Large intestine (tissue), 3 donors: ENCODE results near the gene SRRM4. TPM values are rescaled to one million over a fixed set of nuclear protein-coding genes. Genes with fewer than 3 reads are reported as not detected.
"Not testable (repeated sequence)": the region's sequence is repeated elsewhere in the genome, so short reads cannot be mapped to it uniquely, and the experiment has no call there.

ENCODE experiments used
- DNase-seq, 2 donors: peaks; one replicate each; pipeline versions ENCODE4 v3.0.0 to v3.0.0-alpha.2; 2013
- H3K27ac ChIP-seq: one replicate; pipeline ENCODE4 v1.5.1; 2013; ENCODE audit warnings: low read length
- H3K27me3 ChIP-seq: 2 replicates; pipeline ENCODE4 v1.6.1; 2013; ENCODE audit warnings: low read length; ENCODE audit not compliant: control insufficient read depth, insufficient read depth
- H3K36me3 ChIP-seq: 2 replicates; pipeline ENCODE4 v1.6.1; 2013; ENCODE audit warnings: low read length; ENCODE audit not compliant: control insufficient read depth, insufficient read depth
- H3K4me1 ChIP-seq: one replicate; pipeline ENCODE4 v1.6.1; 2013; ENCODE audit warnings: low read length; ENCODE audit not compliant: control insufficient read depth, insufficient read depth
- H3K4me3 ChIP-seq: one replicate; pipeline ENCODE4 v1.5.1; 2013; ENCODE audit warnings: low read length
- H3K9me3 ChIP-seq: one replicate; pipeline ENCODE4 v1.6.1; 2013; ENCODE audit warnings: mild to moderate bottlenecking, low read depth, low read length, moderate library complexity; ENCODE audit not compliant: control insufficient read depth
- WGBS: methylation state at CpG from one replicate; pipeline ENCODE4 v1.1.5; 2013; ENCODE audit warnings: low lambda C conversion rate; ENCODE audit not compliant: insufficient coverage; 5-methylcytosine and 5-hydroxymethylcytosine counted together
- polyA plus RNA-seq: library from polyadenylated mRNA; unstranded; fragments of 120-200 nt; gene quantifications from one replicate; pipeline ENCODE4 v1.2.1, GENCODE V29; 2013

SRRM4 gene
- polyA plus RNA-seq, 1 donor: 1.6 TPM

DNA sequence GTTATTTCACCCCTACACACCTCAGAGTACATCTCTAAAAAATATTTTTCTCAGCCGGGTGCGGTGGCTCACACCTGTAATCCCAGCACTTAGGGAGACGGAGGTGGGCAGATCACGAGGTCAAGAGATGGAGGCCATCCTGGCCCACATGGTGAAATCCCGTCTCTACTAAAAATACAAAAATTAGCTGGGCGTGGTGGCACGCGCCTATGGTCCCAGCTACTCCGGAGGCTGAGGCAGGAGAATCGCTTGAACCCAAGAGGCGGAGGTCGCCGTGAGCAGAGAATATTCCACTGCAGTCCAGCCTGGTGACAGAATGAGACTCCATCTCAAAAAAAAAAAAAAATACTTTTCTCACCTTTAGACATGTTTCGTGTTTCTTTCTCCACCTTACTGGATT lies 52.0 kb downstream of the SRRM4 start:
- H3K9me3 ChIP-seq, DNase-seq, H3K36me3 ChIP-seq, H3K4me3 ChIP-seq, H3K4me1 ChIP-seq, H3K27me3 ChIP-seq, H3K27ac ChIP-seq: not testable (repeated sequence)
- 89% methylated on average over 1 of the region's 14 CpGs for WGBS

DNA sequence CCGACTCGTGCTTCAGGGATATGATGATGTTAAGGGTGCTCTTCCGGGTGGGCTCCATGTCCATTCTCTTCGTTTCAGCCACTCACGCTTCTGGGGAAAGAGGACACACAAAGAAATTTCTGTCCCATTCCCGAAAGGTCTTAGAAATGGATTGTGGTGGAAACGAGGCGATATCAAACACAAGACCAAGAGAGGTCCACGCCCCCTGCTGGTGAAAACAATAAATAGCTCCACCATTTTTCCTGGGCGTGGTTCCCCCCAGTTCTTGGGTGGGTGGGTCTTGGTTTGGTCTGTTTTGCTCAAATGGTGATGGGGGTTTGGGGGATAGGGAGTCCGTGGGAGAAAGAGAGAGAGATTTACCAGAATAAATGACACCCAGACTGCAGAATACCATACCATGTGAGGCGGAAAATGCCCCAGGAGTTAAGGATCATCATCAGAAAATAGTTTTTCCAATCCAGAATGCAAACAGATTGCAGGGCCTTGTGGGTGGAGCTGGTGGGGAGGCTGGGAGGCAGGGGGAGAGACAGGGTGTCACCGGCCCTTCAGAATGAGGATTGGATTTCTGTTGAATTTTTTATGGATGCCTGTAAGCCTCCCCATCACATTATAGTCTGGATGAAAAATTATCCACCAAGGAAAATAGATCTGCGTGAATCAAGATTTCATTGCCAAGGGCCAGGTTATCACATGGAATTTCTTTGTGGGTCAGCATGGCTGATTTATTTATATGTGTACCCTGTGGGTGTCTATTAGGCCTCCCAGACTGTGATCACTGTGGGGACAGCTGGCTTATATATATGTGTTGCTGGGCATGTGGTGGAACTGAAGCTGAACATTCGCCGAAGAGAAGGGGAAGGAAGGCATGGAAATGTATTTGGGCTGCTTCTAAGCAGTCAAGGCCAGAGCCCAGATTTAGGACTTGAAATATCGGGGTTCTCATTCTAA lies 55.8 kb downstream of the SRRM4 start:
- H3K36me3 ChIP-seq: no peaks in the 10 kb centered on the region
- peak in 1 of 2 donors; percentile 3 for DNase-seq
- H3K27ac ChIP-seq: no peak overlapping the region
- H3K9me3 ChIP-seq: no peaks in the 10 kb centered on the region
- WGBS: 60% methylated on average over 2 of the region's 17 CpGs
- H3K4me1 ChIP-seq: no peaks in the 10 kb centered on the region
- no peak overlapping the region for H3K4me3 ChIP-seq
- H3K27me3 ChIP-seq: no peaks in the 10 kb centered on the region

DNA sequence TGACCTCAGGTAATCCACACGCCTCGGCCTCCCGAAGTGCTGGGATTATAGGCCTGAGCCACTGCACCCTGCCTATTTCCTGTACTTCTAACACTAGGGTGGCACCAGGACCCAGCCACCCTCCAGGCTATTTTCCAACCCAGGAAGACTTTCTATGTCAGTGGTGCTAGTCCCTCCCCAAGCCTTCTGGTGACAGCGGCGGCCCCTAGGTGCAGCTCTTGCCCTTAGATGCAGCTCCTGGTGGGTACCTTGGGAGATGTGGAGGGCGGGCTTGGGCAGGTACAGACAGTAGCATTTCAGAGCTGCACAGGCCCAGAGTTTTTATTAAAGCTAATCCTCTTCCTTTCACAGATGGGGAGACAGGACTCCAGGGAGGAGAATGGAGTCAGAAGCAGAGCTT lies 62.8 kb downstream of the SRRM4 start:
- Histone ChIP-seq H3K4me3 (no peak overlapping the region), H3K27me3 (no peaks in the 10 kb centered on the region), H3K27ac (no peak overlapping the region), H3K36me3 (no peaks in the 10 kb centered on the region), H3K4me1 (no peaks in the 10 kb centered on the region), H3K9me3 (no peaks in the 10 kb centered on the region)
- no peak for DNase-seq
- WGBS: no CpG with 5 or more reads among the region's 6 CpGs

DNA sequence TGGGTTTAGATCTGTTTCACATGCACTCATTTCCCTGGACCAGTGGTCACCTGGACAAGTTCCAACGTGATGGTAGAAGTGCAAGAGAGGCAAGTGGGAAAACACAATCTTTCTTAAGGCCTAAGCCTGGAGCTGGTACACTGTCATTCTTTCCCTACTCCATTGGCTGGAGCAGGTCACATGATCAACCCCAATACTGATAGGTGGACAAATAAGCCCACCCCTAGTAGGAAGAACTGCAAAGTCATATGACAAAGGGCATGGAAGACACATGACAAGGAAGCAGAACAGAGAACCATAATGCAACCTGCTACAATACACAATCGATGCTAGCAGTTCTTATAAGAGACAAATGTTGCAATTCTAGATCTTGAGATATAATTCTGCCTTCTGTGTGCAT lies 66.3 kb downstream of the SRRM4 start:
- Histone ChIP-seq H3K4me1 (no peaks in the 10 kb centered on the region), H3K27me3 (no peaks in the 10 kb centered on the region), H3K27ac (no peak overlapping the region), H3K36me3 (no peaks in the 10 kb centered on the region), H3K4me3 (no peak overlapping the region), H3K9me3 (no peaks in the 10 kb centered on the region)
- WGBS: 100% methylated on average over 1 of the region's 2 CpGs
- no peak for DNase-seq

DNA sequence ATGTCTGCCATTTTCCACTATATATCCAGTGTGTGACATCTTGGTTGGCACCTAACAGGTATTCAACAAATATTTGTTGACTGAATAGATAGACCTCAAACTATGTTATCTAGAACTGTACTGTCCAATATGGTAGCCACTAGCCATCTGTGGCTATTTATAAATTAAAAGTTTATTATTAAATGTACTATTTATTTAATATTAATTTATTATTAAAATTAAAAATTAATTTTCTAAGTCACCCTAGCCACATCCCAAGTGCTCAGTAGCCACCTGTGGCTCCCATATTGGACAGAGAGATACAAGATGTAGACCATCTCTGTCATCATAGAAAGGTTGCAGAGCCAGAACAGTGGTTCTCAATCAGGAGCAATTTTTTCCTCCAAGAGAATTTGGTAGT lies 69.3 kb downstream of the SRRM4 start:
- DNase-seq: no peak
- Histone ChIP-seq H3K4me3 (no peak overlapping the region), H3K27ac (no peak overlapping the region), H3K27me3 (no peaks in the 10 kb centered on the region), H3K9me3 (no peaks in the 10 kb centered on the region), H3K4me1 (no peaks in the 10 kb centered on the region), H3K36me3 (no peaks in the 10 kb centered on the region)

DNA sequence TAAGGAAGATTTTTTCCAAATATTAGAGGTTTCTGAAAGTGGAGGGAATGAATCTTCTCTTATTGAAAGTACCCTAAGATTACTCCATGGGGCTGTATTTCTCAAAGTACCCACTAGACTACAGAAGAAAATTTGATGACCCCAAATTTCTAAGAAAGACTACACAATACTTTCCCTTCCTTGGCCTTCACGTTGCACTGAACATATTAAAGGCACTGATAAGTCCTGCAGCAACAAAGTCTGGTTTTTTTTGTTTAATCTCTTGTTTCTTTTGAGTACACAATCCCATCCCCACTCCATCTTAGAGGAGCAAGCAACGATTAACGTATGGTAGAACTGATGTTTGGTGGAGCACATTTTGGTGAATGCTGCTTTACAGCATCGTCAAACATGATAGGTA lies 70.1 kb downstream of the SRRM4 start:
- no peaks in the 10 kb centered on the region for H3K4me1 ChIP-seq
- no peak overlapping the region for H3K4me3 ChIP-seq
- no peak overlapping the region for H3K27ac ChIP-seq
- no peaks in the 10 kb centered on the region for H3K27me3 ChIP-seq
- no peak for DNase-seq
- H3K36me3 ChIP-seq: no peaks in the 10 kb centered on the region
- no peaks in the 10 kb centered on the region for H3K9me3 ChIP-seq
- no CpG with 5 or more reads among the region's 4 CpGs for WGBS

DNA sequence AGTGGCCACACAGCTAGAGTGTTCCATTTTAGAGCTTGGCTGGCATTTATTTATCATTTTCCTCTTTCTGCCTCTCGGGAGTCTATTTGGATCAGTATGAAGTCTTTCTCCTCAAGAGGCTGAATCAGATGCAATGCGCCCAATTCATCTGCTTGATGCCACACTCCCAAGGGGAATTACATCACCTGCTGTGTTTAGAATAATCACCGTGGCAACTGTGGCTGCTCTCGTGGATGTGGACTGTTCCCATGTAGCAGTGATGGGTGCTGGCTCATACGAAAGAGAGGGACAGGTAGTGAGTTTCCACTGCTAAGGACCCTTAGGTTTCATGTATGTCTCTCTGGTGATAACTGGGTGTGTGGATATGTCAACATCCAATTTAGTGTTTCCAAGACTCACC lies 70.7 kb downstream of the SRRM4 start:
- no peak for DNase-seq
- no peak overlapping the region for H3K27ac ChIP-seq
- no peaks in the 10 kb centered on the region for H3K4me1 ChIP-seq
- WGBS: 100% methylated on average over 1 of the region's 5 CpGs
- no peaks in the 10 kb centered on the region for H3K9me3 ChIP-seq
- no peaks in the 10 kb centered on the region for H3K27me3 ChIP-seq
- H3K36me3 ChIP-seq: no peaks in the 10 kb centered on the region
- H3K4me3 ChIP-seq: no peak overlapping the region

DNA sequence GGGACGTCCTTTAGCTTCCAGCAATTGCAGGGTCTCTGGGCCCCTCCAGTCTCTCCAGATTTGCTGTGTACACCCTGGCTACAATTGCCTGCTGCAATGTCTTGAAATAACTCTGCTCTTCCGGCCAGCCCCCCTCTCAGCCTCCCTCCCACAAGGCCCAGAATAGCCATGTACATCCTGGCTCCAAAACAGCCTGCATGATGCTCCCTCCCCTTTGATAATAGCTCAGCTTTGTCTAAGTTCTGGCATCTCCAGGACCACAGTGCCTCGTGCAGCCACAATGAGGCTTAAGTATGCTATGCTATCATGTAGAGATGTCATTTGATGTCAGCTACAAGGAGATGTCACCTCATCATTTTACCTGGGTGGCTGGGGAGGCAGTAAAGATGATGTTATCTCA lies 74.6 kb downstream of the SRRM4 start:
- H3K27me3 ChIP-seq: no peaks in the 10 kb centered on the region
- H3K27ac ChIP-seq: no peak overlapping the region
- H3K4me1 ChIP-seq: no peaks in the 10 kb centered on the region
- H3K4me3 ChIP-seq: no peak overlapping the region
- no peaks in the 10 kb centered on the region for H3K36me3 ChIP-seq
- DNase-seq: no peak
- WGBS: no CpG with 5 or more reads among the region's 3 CpGs
- H3K9me3 ChIP-seq: no peaks in the 10 kb centered on the region

DNA sequence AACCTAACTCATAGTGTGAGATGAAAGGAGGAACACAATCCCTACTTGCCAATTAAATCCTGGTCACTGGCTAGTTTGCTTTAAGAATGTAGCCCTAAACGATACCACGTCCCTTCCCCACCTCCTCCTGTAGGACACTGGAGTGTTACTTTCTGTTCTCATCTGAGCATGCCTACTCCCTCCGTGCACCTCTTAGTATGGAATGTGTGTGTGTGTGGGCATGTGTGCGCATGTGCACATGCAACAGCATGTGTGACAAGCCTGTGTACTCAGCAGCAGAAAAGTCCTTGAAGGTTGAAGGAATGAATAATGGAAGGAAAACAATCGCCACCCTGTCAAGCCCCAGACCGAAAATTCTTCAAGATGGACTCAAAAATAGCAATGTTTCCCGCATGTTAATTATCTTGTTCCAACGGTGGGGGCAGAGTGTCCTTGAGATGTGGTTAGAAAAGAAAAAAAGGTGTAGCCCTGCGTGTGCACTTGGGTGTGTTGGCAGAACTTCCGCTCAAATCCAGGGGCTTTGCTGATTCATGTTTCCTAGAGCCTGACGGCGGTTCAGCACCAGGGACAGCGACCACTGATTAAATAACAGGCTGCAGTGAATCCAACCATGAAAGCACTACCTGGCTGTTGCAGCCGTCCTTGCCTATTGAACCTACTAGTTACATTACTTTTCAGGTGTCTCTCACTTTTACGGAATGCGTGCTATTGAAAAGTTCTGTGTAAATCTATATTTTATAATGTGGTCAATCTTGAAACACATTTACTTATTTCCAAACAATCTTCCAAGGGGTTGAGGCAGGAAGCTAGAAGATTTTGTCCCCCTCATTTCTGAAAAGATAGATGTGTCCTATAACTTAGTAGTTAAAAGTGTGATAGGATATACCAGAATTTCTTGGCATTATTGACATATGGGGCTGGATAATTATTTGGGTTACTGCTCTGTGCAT lies 79.8 kb downstream of the SRRM4 start:
- Histone ChIP-seq H3K27me3 (no peaks in the 10 kb centered on the region), H3K36me3 (no peaks in the 10 kb centered on the region), H3K4me3 (no peak overlapping the region), H3K27ac (no peak overlapping the region), H3K4me1 (no peaks in the 10 kb centered on the region), H3K9me3 (no peaks in the 10 kb centered on the region)
- DNase-seq: peak; percentile 7 to 27
- WGBS: no CpG with 5 or more reads among the region's 16 CpGs

DNA sequence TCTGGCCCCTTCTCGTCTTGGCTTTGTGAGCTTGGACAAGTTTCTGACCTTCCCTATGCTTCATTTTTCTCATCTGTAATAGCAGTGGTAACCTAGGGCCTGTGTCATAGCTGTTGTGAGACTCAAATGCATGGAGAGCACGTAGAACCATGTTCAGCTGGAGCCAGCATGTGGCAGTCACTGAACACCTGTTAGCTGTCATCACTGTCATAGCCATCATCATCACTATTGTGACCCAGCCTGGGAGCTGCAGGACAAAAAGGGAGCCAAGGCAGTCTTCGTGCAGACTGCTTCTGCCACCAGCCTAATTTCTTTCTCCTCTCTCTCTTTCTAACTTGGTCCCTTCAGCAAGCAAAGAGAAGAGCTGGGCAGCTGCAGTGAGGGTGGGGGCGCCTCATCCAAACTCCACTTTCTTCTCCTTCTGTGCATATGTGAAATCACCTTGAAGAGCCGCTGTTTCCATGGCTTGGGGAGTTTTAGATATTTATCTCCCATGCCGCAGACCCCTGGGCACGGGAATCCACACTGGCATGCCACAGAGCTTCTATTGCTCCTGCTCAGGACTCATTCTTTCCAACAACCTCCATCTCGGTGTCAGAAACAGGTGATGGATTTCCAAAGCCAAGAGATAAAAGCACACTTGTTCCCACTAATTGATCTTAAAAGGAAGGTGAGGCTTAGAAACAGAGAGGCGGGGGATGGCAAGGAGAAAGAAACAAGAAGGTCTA lies 87.0 kb downstream of the SRRM4 start:
- no peaks in the 10 kb centered on the region for H3K4me1 ChIP-seq
- no peak overlapping the region for H3K4me3 ChIP-seq
- no peaks in the 10 kb centered on the region for H3K27me3 ChIP-seq
- no peaks in the 10 kb centered on the region for H3K9me3 ChIP-seq
- H3K27ac ChIP-seq: no peak overlapping the region
- WGBS: 31% methylated on average over 3 of the region's 9 CpGs
- no peaks in the 10 kb centered on the region for H3K36me3 ChIP-seq
- no peak for DNase-seq
